Stimulated activated CD8-positive, alpha-beta memory T cell treated with anti-CD3 and anti-CD28 coated beads, Interleukin-4, amount 100 ng/mL, for 4 hours (primary cell): ENCODE measurements around the gene EIF2AK3.

Source experiments
- DNase-seq, 2 donors: peaks; one replicate each; pipeline ENCODE4 v3.0.0-alpha.2; 2020; ENCODE audit warnings: low read depth in 2 of 2, low spot score in 1 of 2

EIF2AK3 gene

DNA sequence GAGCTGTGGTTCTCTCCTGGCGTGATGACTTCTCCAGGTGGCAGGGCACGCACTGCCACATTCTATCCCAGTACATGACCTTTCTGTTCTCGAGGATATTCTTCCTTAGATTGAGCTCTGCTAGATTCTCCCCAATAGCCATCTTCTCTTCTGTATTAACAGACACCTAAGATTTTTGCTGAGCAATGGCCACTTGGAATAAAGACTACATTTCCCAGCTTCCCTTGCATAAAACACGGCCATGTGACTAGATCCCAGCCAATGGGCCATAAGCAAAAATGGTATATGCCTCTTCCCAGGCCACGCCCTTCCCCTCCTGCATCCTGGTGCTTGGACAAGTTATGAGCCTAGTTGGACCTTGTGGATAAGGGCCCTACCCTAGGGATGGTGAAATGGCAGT, 82.1 kb downstream of the EIF2AK3 start:
- no peak for DNase-seq

DNA sequence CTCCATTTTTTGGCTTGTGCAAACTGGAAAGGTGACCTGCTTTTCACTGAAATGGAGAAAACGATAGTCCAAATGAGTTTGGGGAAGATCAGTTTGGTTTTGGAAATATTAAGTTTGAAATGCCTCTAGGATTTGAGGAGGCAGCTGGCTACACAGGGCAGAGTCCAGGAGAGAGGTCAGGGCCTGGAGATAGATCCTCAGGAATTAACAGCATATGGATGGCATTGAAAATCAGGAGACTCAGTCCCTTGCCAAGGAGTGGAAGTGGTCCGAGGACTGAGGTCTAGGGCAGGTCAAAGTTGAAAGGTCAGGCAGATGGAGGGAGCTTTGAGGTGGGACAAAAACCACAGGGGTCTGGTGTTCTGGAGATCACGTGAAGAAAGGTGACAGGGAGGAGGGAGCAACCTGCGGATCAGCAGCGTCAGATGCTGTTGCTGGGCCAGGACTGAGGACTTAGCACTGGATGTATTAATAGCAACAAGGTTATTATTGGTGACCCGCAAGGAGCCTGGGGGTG, 83.7 kb downstream of the EIF2AK3 start:
- no peak for DNase-seq

DNA sequence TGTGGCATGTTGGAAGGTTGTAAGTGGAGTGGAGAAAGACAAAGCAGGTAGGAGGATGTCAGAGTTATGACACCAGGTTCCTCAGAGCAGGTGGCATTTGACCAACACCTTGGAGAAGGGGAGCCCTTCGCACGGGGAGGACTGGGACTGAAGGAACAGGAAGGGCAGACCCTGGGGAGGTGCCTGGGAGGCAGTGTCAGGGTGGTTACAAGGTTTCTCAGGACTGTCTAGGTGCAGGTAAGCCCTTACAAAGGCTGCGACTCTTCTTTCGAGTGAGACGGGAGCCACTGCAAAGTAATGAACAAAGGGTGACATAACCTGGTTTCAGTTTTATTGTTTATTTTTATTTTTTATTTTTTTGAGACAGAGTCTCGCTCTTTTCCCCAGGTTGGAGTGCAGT, 84.6 kb downstream of the EIF2AK3 start:
- no peak for DNase-seq

DNA sequence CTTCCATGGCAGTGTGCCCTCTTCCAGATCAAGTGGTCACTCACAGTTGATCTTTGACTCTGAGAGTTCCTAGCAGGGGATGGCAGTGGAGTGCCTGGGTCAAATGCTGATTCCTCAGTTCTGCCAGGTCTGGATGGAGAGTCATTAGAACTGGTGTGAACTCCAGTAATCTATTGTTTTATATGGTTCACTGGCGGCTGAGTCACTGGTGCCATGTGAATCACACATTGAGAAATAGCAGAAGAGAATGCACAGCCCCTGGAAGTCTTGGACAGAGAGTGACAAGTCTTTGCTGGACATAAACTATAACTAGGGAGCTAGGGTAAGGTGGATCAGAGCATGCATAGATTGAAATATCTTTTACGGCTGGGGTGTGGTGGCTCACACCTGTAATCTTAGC, 86.9 kb downstream of the EIF2AK3 start:
- DNase-seq: no peak

DNA sequence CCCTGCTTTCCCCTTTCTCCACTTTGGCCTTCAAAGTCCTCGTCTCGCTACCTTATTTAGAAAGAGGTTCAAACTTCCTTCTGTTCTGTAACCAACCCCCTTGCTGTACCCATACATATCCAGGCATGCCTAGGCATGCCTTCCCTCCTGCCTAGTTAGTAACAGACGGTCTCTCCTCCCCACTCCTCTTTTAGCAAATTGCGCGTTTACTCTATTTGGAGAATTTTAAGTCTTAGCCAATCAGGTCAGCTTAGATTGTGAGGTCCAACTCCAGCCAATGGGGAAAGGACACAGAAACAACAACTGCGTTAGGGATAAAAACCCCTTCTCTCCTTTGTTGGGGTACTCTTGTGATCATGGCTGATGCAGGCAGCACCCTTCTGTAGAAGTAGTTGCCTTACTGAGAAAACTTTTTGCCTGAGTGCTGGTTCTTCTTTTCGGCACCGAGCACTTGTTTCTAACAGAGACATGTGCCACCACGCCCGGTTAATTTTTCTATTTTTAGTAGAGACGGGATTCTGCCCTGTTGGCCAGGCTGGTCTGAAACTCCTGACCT, 88.8 kb downstream of the EIF2AK3 start:
- no peak for DNase-seq

DNA sequence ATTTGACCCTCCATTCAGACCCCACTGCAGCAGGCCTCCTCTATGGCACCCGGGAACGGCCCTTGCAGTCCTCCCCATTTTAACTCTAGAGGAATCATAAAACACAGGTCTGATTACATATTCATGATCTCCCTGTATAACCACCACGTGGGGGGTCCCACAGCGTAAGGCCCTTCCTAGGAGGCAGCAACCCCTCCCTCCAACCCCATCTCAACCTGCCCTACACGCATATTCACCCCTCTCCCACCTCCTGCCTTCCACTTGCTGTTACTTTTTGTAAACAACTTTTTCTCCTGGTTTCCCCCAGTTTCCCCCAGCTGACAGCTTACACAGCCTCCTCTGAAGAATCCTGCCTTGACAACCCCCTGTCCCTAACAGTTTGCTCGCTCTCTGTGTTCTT, 89.6 kb downstream of the EIF2AK3 start:
- no peak for DNase-seq

DNA sequence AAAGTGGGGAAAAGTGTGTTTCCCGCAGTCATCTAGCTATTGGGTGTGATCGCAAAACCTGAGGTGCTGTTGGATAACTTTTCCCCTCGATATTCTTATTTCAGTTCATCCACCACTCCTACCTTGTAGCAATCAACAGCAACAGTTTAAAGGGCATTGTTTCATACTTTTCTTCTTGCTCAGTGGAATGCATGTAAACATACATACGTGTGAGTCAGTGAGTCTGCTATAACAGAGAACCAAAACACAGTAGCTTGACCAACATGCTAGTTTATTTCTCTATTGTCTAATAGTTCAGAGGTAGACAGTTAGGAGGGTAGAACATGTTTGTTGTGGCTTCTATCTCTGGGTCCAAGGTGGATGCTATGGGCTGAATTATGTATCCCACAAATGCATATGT, 97.2 kb downstream of the EIF2AK3 start:
- no peak for DNase-seq

DNA sequence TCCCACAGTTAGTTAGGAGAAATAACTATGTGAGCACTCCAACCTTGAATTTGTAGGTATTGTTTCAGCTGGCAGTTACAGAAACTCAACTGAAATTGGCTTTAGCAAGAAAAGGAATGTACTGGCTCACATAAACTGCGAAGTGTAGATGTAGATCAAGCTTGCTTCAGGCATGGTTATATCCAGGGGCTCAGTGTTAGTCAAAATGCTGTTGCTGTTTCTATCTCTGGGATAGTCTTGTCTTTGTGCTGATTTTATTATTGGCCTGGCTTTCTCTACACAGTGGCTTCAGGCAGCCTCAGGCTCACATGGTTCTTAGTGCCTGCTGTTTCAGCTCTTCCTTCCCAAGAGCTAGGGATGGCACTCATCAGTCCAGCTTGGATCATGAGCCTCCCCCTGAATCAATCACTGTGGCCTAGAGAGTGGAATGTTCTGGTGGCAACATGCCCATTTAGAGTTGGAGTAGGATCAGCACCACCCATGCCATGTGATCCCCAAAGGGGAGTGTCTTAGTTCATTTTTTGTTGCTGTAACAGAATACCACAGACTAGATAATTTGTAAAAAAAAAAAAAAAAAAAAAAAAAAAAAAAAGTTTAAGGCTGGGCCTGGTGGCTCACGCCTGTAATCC, 105.7 kb downstream of the EIF2AK3 start:
- DNase-seq: no peak

DNA sequence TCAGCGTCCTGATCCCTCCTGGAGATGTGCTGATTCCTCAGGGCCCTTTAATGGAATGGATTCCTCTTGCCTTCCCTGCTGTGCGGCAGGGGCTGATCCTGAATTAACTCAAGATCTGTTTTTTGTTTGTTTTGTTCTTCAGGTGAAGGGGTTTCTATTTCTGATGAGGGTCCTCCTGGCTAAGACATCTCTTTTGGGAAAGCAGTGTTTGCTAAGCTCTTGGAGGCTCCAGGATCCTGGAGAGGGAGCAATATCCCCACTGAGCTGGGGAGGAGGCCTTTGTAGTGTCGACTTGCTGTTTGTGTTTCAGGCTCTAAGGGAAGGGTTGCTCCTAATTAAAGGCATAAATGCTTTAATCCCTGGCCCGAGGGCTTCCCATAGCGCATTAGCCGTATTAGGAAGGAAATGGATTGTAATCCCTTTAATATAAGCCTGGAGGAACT, 109.5 kb downstream of the EIF2AK3 start:
- no peak for DNase-seq
